Spleen (tissue), 11 donors: ENCODE measurements around the gene TRUB2. TPM values are rescaled to one million over a fixed set of nuclear protein-coding genes. Genes with fewer than 3 reads are reported as not detected.

Experiments
- DNase-seq: peaks from one replicate; pipeline ENCODE4 v3.0.0-alpha.2; 2020
- H3K27ac ChIP-seq, 8 donors: fragments of 200-600 bp; sonication (generic) in 7 of 8; 1 replicate in 4 of 8; 2 replicates in 4 of 8; pipeline versions ENCODE4 v1.5.0 to v1.8.0; 2016 to 2021; ENCODE audit warnings: inconsistent platforms in 4 of 8, mild to moderate bottlenecking in 4 of 8, moderate library complexity in 1 of 8
- H3K27me3 ChIP-seq, 7 donors: fragments of 200-600 bp; sonication (generic) in 6 of 7; replicated peaks in 1 of 7; 1 replicate in 4 of 7; 2 replicates in 3 of 7; pipeline versions ENCODE4 v1.5.0 to v1.8.0; 2016 to 2021; ENCODE audit warnings: inconsistent platforms in 3 of 7, mild to moderate bottlenecking in 1 of 7
- H3K36me3 ChIP-seq, 6 donors: fragments of 200-600 bp; sonication (generic) in 5 of 6; 1 replicate in 4 of 6; 2 replicates in 2 of 6; pipeline versions ENCODE4 v1.5.0 to v1.8.0; 2016 to 2021; ENCODE audit warnings: inconsistent platforms in 2 of 6
- H3K4me1 ChIP-seq, 6 donors: fragments of 200-600 bp; sonication (generic) in 5 of 6; 1 replicate in 3 of 6; 2 replicates in 3 of 6; pipeline versions ENCODE4 v1.5.0 to v1.8.0; 2016 to 2021; ENCODE audit warnings: inconsistent platforms in 3 of 6
- H3K4me3 ChIP-seq, 8 donors: fragments of 200-600 bp; sonication (generic) in 7 of 8; 1 replicate in 4 of 8; 2 replicates in 4 of 8; pipeline versions ENCODE4 v1.5.0 to v1.8.0; 2016 to 2021; ENCODE audit warnings: inconsistent platforms in 4 of 8, mild to moderate bottlenecking in 4 of 8, moderate library complexity in 2 of 8
- H3K9me3 ChIP-seq, 8 donors: fragments of 200-600 bp; sonication (generic) in 7 of 8; 1 replicate in 4 of 8; 2 replicates in 4 of 8; pipeline versions ENCODE4 v1.5.0 to v1.8.0; 2016 to 2021; ENCODE audit warnings: inconsistent platforms in 4 of 8
- POLR2A ChIP-seq, 3 donors: fragments of 450-650 bp; IDR thresholded peaks; one replicate each; pipeline ENCODE4 v1.5.1; 2017; ENCODE audit warnings: antibody characterized with exemption in 3 of 3, mild to moderate bottlenecking in 1 of 3
- POLR2AphosphoS5 ChIP-seq, 3 donors: sonication (generic); formaldehyde crosslinking; IDR thresholded peaks; one replicate each; pipeline ENCODE4 v1.5.1; 2017; ENCODE audit warnings: antibody characterized with exemption in 3 of 3
- WGBS, 5 donors: extraction: QIAGEN DNeasy Blood & Tissue Kit in 3 of 5; methylation state at CpG; one replicate each; pipeline versions ENCODE4 v1.1.5 to v1.1.7; 2013 to 2018; 5-methylcytosine and 5-hydroxymethylcytosine counted together
- intact Hi-C: fragments of 100-400 bp; cut with DNase I; formaldehyde crosslinking; loops from one replicate; pipeline ENCODE4 v1.15.0; 2023; ENCODE audit warnings: low total_unique reads
- polyA plus RNA-seq, 3 donors: library from polyadenylated mRNA; stranded (reverse); fragments of 200-250 nt; gene quantifications; one replicate each; pipeline ENCODE4 v1.2.1, GENCODE V29; 2013
- total RNA-seq, 7 donors: library from RNA; depleted of rRNA in 3 of 7; stranded (reverse); fragments of >200 nt in 3 of 7; fragmentation: NEBNext Ultra II Directional in 4 of 7; extraction: Animal tissue kit (Norgen Biotek cat#: 25700) in 4 of 7; gene quantifications; one replicate each; pipeline versions ENCODE4 v1.1.0 to v1.2.1, GENCODE V29; 2016 to 2021
- TF ChIP-seq, protein P1 (sequence below), 11 experiments: fragments of 200-600 bp in 7 of 11; fragments of 450-650 bp in 4 of 11; sonication (generic) in 4 of 11; IDR thresholded peaks in 8 of 11; conservative IDR thresholded peaks in 3 of 11; 1 replicate in 7 of 11; 2 replicates in 4 of 11; pipeline versions ENCODE4 v1.4.0 to v1.8.0; 2016 to 2021; ENCODE audit warnings: antibody characterized with exemption in 11 of 11, inconsistent platforms in 4 of 11, mild to moderate bottlenecking in 1 of 11
- donor health status: healthy with polysubstance abuse.
- donor health status: DM: no; HTN: no; CAD: no; lungs with moderate emphysema.
- donor health status: DM: no; HTN: no; CAD: no.
- donor health status: Bipolar disorder and iron deficiency.
- donor health status: healthy.
- donor health status: DM: no; HTN: no; CAD: no.
- donor health status: DM: yes; HTN: yes; CAD: no.

TRUB2 gene
- total and polyA plus RNA-seq, 10 donors, result 9.0 to 19.2 (median 15.2) TPM

DNA sequence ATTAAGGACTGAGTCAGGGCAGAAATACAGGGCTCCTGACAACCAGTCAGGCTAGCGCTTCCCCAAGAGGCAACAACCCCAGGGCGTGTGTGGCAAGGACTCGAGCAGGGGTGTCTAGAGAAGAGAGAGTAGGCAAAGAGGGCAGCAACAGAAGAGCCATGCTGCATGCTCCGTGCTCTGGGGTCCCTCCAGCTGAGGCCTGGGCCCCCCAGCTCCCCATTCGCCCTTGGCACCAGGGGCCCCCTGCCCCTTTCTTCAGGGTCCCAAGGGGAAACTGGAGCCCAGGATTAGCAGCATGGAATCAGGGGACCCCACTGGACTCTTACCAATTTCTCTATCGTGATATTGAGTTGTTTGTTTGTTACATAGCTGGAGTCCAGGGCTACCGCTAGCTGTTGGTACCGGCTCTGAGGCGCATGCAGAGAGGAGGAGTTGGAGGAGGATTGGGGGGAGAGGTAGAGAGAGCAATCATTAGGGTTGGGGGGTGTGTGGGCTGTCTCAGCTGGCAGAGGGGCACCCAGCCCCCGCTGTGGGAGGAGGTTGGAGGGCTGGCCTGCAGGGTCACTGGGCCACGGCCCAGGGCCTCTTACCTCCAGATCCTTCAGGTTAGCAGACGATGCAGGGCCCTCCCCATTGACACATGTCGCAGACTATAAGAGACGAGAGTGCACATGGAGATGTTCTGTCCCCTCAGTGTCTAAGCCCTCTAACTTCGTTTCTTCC lies 55.2 kb downstream of the TRUB2 start:
- intact Hi-C loops, result no loop called here
- no peaks in the 10 kb centered on the region for H3K27me3 ChIP-seq
- H3K4me1 ChIP-seq, result no peaks in the 10 kb centered on the region
- no peak overlapping the region for H3K4me3 ChIP-seq
- TF ChIP-seq POLR2AphosphoS5 (IDR thresholded peaks at IDR 0.05), result peak in 1 of 3 donors; percentile 24
- no peak for TF ChIP-seq POLR2A (IDR thresholded peaks at IDR 0.05)
- H3K27ac ChIP-seq, result no peak overlapping the region
- whole genome bisulfite sequencing, 5 donors, result 92 to 95% (median 93%) methylated on average over 15 of the region's 15 CpGs
- H3K9me3 ChIP-seq, result no peaks in the 10 kb centered on the region
- DNase-seq, result no peak
- peaks cover 4 to 100% (median 45%) of the 10 kb centered on the region in 6 donors for H3K36me3 ChIP-seq

- no peaks in the 10 kb centered on the region for H3K4me1 ChIP-seq
- H3K4me3 ChIP-seq, result no peak overlapping the region
- intact Hi-C loops, result no loop called here
- peaks cover 13 to 100% (median 50%) of the 10 kb centered on the region in 6 donors for H3K36me3 ChIP-seq
- no peaks in the 10 kb centered on the region for H3K27me3 ChIP-seq
- DNase-seq, result no peak
- 89 to 99% (median 95%) methylated on average over 10 of the region's 10 CpGs for WGBS, 5 donors
- no peaks in the 10 kb centered on the region for H3K9me3 ChIP-seq
- no peak overlapping the region for H3K27ac ChIP-seq
- no peak for TF ChIP-seq POLR2AphosphoS5 (IDR thresholded peaks at IDR 0.05)
- TF ChIP-seq POLR2A (IDR thresholded peaks at IDR 0.05), result no peak
- TF ChIP-seq, protein P1, sequence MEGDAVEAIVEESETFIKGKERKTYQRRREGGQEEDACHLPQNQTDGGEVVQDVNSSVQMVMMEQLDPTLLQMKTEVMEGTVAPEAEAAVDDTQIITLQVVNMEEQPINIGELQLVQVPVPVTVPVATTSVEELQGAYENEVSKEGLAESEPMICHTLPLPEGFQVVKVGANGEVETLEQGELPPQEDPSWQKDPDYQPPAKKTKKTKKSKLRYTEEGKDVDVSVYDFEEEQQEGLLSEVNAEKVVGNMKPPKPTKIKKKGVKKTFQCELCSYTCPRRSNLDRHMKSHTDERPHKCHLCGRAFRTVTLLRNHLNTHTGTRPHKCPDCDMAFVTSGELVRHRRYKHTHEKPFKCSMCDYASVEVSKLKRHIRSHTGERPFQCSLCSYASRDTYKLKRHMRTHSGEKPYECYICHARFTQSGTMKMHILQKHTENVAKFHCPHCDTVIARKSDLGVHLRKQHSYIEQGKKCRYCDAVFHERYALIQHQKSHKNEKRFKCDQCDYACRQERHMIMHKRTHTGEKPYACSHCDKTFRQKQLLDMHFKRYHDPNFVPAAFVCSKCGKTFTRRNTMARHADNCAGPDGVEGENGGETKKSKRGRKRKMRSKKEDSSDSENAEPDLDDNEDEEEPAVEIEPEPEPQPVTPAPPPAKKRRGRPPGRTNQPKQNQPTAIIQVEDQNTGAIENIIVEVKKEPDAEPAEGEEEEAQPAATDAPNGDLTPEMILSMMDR (IDR thresholded peaks at IDR 0.05 in 8 of 11, conservative IDR thresholded peaks at IDR 0.05 in 3 of 11), result no peak
Measured at GRCh38 chr9:128265348-128265847, 56.8 kb downstream of the TRUB2 start.

- intact Hi-C loops, result no loop called here
- no peak for DNase-seq
- TF ChIP-seq POLR2A (IDR thresholded peaks at IDR 0.05), result no peak
- TF ChIP-seq, protein P1 (IDR thresholded peaks at IDR 0.05 in 8 of 11, conservative IDR thresholded peaks at IDR 0.05 in 3 of 11), result no peak
- no peak for TF ChIP-seq POLR2AphosphoS5 (IDR thresholded peaks at IDR 0.05)
- Histone ChIP-seq H3K4me1 (no peaks in the 10 kb centered on the region), H3K9me3 (no peaks in the 10 kb centered on the region), H3K27ac (no peak overlapping the region), H3K36me3 (peaks cover 17 to 100% (median 73%) of the 10 kb centered on the region in 6 donors), H3K4me3 (no peak overlapping the region), H3K27me3 (no peaks in the 10 kb centered on the region)
- 84 to 90% (median 88%) methylated on average over 4 of the region's 4 CpGs for WGBS, 5 donors
Measured at GRCh38 chr9:128262687-128263086, 59.6 kb downstream of the TRUB2 start.

DNA sequence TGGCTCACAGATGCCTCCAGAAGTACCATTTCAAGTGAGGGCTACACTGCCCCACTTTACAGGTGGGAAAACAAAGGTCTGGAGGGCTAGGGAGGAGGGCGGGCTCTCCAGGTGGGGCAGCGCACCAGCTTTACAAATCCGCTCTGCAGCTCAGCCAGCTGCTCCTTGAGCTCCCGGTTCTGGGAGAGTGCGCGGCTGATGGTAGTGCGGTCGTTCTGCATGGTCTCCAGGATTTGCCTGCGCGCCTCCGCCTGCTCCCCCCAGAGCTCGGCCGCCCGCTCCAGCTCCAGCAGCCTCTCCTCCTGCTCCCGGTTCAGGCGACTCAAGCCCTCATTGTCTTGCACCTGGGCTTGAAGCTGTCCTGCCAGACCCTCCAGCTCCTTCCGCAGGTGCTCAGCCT lies 61.9 kb downstream of the TRUB2 start:
- no peak overlapping the region for H3K27ac ChIP-seq
- 96 to 99% (median 98%) methylated on average over 17 of the region's 17 CpGs for WGBS, 5 donors
- DNase-seq, result no peak
- H3K36me3 ChIP-seq, result peaks cover 17 to 100% (median 72%) of the 10 kb centered on the region in 6 donors
- no peaks in the 10 kb centered on the region for H3K4me1 ChIP-seq
- no peaks in the 10 kb centered on the region for H3K27me3 ChIP-seq
- H3K9me3 ChIP-seq, result no peaks in the 10 kb centered on the region
- TF ChIP-seq, protein P1 (IDR thresholded peaks at IDR 0.05 in 8 of 11, conservative IDR thresholded peaks at IDR 0.05 in 3 of 11), result no peak
- no peak for TF ChIP-seq POLR2AphosphoS5 (IDR thresholded peaks at IDR 0.05)
- TF ChIP-seq POLR2A (IDR thresholded peaks at IDR 0.05), result no peak
- intact Hi-C loops, result no loop called here
- H3K4me3 ChIP-seq, result no peak overlapping the region
